ENCODE results near the gene CA5A. TPM values are rescaled to one million over a fixed set of nuclear protein-coding genes. Genes with fewer than 3 reads are reported as not detected.
"Not testable (repeated sequence)": the region's sequence is repeated elsewhere in the genome, so short reads cannot be mapped to it uniquely, and the experiment has no call there.

The CA5A gene
- total RNA-seq, result under 1 TPM in 7 of 8 experiments, not detected in 1; 0.05 to 0.52 (median 0.17) TPM

DNA sequence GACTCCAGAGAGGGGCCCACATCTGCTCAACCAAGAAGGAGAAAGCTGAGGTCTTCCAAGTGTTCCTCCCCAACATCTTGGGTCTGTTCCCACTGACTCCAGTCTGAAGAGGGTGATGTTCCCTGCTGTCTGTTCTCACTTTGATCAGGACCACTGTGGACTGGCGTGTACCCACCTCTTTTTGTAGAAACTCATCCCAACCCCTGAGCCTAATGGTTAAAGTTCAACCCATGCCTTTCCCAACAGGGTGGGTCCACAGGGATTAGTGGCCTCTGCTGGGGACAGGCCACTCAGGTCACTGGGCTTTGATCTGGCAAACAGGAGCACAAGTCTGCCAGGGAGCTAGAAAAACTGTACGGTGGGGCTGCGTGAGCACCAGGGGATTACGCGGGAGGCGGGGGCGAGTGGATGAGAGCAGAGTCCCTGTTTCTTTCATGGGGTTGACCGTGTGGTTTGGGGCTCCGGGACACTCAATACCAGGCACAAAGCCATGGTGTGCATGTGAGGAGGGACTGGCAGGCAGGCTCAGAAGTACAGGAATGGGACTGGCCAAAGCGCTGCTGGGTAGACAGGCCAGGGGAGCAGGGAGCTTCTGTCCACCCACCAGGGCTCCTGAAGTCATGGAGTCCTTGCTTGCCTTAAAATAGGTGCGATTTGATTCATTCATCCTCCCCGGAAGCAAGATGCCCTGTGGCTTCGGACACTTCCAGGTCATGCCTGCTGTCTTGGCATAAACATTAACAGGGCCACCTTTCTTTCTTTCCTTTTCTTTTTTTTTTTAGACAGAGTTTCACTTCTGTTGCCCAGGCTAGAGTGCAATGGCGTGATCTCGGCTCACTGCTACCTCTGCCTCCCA is at the start of gene CA5A:
CA5A (minus strand) TSS at position 155 of the 856 bp plus-strand sequence; CDS start at position 76, 79 bp downstream.
- Histone ChIP-seq H3K27ac (no peak within 1 kb of the TSS), H3K4me1 (replicated peaks in 1 of 2) (peaks cover 1 to 4% of the 10 kb centered on the region in 2 donors), H3K4me3 (no peak within 1 kb of the TSS)
- ATAC-seq (replicated peaks in 6 of 8), result no peak
- in situ Hi-C loops (cut with MboI; ENCODE audit: low pct_unique_long_range_greater_than_20kb in 2 of 9, low sequenced_read_pairs in 9 of 9, unreplicated experiment in 9 of 9), result no loop called here
- WGBS, 10 experiments, result 60 to 100% (median 82%) methylated on average over 1 to 4 of the region's 15 CpGs; no CpG with 5 or more reads in 2 of the 10 experiments

DNA sequence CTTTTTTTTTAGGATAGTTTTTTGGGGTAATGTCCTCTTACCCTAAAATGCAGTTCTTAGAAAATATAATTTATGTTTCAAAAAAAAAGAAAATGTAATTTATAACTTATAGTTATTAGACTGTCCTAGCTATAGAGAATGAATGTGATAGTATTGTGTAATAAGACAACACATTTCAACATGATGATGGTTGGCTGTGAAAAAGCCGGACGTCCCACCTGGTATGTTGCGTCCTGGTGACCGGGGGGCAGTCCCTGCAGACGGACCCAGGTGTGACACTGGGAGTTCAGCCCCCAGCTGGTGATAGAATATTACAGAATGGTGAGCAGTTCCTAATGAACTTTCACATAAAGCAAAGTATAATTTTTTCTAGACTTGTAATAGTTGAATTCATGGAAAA is 49.2 kb upstream of the CA5A start:
- H3K4me1 ChIP-seq (replicated peaks in 1 of 2); ATAC-seq (replicated peaks in 6 of 8); in situ Hi-C loops (cut with MboI; ENCODE audit: low pct_unique_long_range_greater_than_20kb in 2 of 9, low sequenced_read_pairs in 9 of 9, unreplicated experiment in 9 of 9); H3K27ac ChIP-seq; H3K4me3 ChIP-seq: not testable (repeated sequence)
- WGBS, 10 experiments, result 92 to 100% (median 100%) methylated on average over 1 to 5 of the region's 5 CpGs; no CpG with 5 or more reads in 3 of the 10 experiments

DNA sequence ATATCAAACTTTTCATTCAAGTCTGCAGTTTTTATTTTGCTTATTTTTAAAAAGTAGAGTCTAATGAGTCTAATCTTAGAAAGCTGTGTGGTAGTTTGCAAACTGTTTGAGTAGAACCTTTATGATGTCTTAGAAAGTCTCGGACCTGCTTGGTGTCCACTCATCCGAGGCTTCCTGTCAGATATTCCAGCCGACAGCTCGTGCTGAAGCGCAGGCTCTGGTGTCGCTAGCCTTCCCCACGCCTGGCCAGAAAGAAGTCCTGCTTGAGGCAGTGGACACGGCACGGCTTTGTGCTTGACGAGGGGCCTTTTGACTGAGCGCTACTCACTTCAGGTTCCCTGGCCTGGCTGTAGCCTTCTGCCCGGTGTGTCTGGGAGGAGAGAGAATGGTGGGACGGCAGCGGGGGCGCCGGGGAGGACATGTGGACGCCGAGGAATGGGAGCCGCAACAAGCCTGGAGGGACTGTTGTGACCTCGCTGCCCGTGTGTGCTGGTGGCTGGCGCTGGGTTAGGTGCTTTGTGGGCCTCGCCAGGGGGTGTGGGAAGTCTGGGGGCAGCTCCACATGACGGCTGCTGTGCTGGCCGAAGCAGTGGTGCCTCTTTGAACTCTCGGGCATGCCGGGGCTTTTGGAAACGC is 48.4 kb upstream of the CA5A start:
- Histone ChIP-seq H3K27ac (no peak overlapping the region), H3K4me1 (replicated peaks in 1 of 2) (no peaks in the 10 kb centered on the region), H3K4me3 (no peak overlapping the region)
- 90 to 100% (median 97%) methylated on average over 2 to 8 of the region's 28 CpGs; no CpG with 5 or more reads in 5 of the 10 experiments for WGBS, 10 experiments
- in situ Hi-C loops (cut with MboI; ENCODE audit: low pct_unique_long_range_greater_than_20kb in 2 of 9, low sequenced_read_pairs in 9 of 9, unreplicated experiment in 9 of 9), result no loop called here
- ATAC-seq (replicated peaks in 6 of 8), result no peak

DNA sequence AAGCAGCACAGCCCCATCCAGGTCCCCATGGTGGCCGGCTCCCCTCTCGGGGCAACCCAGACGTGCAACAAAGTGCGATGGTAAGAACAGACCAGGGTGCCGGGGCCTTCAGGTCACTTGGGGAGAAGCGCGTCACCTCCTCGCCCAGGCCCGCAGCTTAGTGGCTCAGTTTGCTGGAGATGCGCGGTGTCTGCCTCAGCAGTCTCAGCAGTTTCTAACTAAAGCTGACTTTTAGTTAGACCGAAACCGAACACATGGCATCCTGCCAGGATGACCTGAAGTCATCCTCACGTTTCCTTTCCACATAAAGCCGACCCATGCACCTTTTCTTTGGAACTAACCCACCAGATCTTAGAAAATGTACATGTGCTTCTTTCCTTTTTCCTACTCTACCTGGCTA is 47.9 kb upstream of the CA5A start:
- ATAC-seq (replicated peaks in 6 of 8); H3K4me3 ChIP-seq; H3K27ac ChIP-seq; in situ Hi-C loops (cut with MboI; ENCODE audit: low pct_unique_long_range_greater_than_20kb in 2 of 9, low sequenced_read_pairs in 9 of 9, unreplicated experiment in 9 of 9); H3K4me1 ChIP-seq (replicated peaks in 1 of 2): not testable (repeated sequence)
- 25 to 96% (median 90%) methylated on average over 1 to 7 of the region's 15 CpGs; no CpG with 5 or more reads in 4 of the 10 experiments for WGBS, 10 experiments

DNA sequence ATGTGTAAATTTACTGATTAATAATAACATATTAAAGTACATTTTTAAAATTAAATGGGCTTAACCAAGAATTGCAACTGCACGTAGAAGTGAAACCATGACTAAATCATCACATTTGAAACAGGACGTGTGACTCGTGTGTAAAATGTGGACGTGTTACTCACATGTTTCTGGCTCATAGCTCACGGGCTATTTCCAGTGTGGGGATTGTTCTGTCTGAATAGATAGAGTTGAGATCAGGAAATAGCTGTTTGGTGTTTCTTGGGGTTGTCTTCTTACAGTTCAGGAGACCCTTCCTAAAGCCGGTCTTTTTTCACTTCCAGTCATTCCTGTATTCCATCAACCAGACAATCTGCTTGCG is 47.4 kb upstream of the CA5A start:
- ATAC-seq (replicated peaks in 6 of 8), result peak in 4 of 8 experiments; percentile 35 to 42 (median 38)
- WGBS, 10 experiments, result 14 to 100% (median 70%) methylated on average over 1 to 4 of the region's 7 CpGs; no CpG with 5 or more reads in 4 of the 10 experiments
- in situ Hi-C loops (cut with MboI; ENCODE audit: low pct_unique_long_range_greater_than_20kb in 2 of 9, low sequenced_read_pairs in 9 of 9, unreplicated experiment in 9 of 9); H3K4me3 ChIP-seq; H3K4me1 ChIP-seq (replicated peaks in 1 of 2); H3K27ac ChIP-seq: not testable (repeated sequence)

DNA sequence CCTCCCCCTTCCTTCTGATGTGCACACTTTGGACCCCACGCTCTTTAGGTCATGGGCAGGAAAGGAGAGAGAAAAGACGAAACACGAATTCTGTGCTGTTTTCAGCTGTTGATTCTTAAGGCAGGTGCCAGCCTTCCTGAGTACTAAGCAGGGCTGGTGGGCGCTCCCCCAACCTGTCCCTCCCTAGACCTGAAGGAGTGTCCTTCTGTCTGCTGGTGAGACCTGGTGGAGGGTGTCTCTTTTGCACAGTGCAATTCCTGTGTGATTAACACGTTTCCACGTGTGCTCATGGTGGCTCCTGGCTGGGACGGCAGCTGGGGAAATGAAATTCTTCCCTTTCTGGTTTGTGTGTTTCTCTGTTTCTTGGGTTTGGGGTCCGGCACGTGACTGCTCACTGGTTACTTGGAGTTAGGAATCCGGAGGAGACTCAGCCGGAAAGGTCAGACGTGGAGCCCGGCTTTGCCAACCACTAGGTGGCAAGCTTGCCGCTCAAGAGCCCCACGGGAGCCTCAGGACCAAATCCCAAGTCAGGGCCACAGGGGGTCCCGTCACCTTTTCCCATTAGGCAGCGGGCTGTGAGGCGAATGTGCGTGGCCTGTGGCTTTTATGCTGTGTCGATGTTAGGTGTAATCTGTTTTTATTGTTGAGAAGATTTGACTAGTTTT is 46.9 kb upstream of the CA5A start:
- H3K4me1 ChIP-seq (replicated peaks in 1 of 2); H3K27ac ChIP-seq; in situ Hi-C loops (cut with MboI; ENCODE audit: low pct_unique_long_range_greater_than_20kb in 2 of 9, low sequenced_read_pairs in 9 of 9, unreplicated experiment in 9 of 9); H3K4me3 ChIP-seq: not testable (repeated sequence)
- WGBS, 10 experiments, result 33 to 76% methylated on average over 1 to 5 of the region's 20 CpGs; no CpG with 5 or more reads in 8 of the 10 experiments
- ATAC-seq (replicated peaks in 6 of 8), result peak; percentile 82 to 95 (median 88)

DNA sequence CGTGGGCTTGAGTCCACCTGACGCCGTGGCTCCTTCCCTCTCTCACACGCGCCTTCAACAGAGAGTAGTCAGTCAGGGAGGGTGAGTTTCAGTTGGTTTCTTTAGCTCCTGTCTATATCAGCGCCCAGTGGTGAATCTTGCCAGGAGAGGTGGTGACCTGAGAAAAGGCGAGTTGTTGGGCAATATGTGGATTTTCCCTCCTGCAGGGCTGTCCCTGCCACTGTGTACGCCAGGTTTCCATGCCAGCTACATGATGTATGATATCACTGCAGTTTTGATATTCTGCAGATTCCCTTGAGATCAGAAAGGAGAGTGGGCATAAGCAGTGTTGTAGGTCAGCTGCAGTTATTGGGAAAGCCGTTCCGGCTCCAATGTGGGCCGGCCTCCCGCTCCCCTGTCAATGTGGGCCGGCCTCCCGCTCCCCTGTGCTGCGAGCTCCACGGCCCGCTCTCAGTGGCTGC is 46.3 kb upstream of the CA5A start:
- in situ Hi-C loops (cut with MboI; ENCODE audit: low pct_unique_long_range_greater_than_20kb in 2 of 9, low sequenced_read_pairs in 9 of 9, unreplicated experiment in 9 of 9), result no loop called here
- H3K27ac ChIP-seq, result no peak overlapping the region
- ATAC-seq (replicated peaks in 6 of 8), result no peak
- H3K4me3 ChIP-seq, result no peak overlapping the region
- 0 to 97% (median 83%) methylated on average over 1 to 6 of the region's 17 CpGs; no CpG with 5 or more reads in 5 of the 10 experiments for WGBS, 10 experiments
- no peaks in the 10 kb centered on the region for H3K4me1 ChIP-seq (replicated peaks in 1 of 2)

DNA sequence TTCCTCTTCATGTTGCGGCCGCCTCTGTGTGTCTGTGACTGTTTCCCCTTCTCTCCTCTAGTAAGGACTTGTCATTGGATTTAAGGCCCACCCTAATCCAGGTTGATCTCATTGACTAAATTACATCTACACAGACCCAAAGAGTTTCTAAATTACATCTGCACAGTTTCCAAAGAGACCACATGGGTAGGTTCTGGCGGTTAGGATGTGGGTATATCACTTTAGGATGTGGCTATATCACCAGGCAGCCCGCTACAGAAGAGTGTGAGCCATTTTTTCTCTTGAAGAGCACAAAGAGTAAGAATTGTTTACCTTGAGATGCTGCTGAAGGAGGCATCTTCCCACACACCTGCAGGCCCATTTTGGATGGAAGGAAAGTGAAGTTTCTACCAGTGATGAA is 45.0 kb upstream of the CA5A start:
- in situ Hi-C loops (cut with MboI; ENCODE audit: low pct_unique_long_range_greater_than_20kb in 2 of 9, low sequenced_read_pairs in 9 of 9, unreplicated experiment in 9 of 9), result not testable (repeated sequence)

DNA sequence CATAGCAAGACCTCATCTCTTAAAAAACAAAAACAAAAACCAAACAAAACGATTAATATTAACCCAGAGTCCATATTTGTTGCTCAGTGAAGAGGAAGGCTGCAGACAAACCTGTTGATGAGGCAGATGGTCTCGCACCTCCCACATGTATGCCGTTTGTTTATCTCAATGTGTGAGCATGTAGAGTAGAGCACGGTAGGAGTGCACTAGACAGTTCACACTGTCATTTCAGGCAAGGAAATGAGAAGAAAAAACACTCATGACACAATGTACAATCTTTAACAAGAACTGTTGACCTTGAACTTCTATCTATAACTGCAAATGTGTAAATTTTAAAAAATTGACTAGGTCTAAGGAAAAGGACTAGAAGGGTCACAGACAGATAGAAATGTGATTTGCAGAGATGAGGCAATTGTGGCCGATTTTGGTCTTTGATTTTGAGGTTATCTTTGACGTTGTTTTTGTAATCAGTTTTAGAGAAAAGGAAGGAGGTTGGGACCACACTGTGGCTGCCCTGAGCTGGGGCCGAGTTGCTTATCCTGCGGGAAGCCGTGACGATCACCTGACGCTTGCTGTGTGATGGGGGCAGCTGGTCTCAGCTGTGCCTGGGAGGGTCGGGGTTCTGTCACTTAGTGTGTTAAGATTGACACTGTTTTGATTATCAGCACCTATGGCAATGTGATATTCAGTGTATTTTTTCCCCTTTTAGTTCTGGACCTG is 43.7 kb upstream of the CA5A start:
- in situ Hi-C loops (cut with MboI; ENCODE audit: low pct_unique_long_range_greater_than_20kb in 2 of 9, low sequenced_read_pairs in 9 of 9, unreplicated experiment in 9 of 9); H3K27ac ChIP-seq; H3K4me3 ChIP-seq; ATAC-seq (replicated peaks in 6 of 8); H3K4me1 ChIP-seq (replicated peaks in 1 of 2): not testable (repeated sequence)
- WGBS, 10 experiments, result 0 to 100% (median 76%) methylated on average over 1 to 6 of the region's 12 CpGs; no CpG with 5 or more reads in 2 of the 10 experiments

More for the DNA sequence above, 45.0 kb upstream of the CA5A start:
- not testable (repeated sequence) for H3K4me3 ChIP-seq; H3K4me1 ChIP-seq (replicated peaks in 1 of 2); ATAC-seq (replicated peaks in 6 of 8); H3K27ac ChIP-seq
- WGBS, 10 experiments, result 57 to 100% (median 100%) methylated on average over 1 to 3 of the region's 4 CpGs; no CpG with 5 or more reads in 2 of the 10 experiments

DNA sequence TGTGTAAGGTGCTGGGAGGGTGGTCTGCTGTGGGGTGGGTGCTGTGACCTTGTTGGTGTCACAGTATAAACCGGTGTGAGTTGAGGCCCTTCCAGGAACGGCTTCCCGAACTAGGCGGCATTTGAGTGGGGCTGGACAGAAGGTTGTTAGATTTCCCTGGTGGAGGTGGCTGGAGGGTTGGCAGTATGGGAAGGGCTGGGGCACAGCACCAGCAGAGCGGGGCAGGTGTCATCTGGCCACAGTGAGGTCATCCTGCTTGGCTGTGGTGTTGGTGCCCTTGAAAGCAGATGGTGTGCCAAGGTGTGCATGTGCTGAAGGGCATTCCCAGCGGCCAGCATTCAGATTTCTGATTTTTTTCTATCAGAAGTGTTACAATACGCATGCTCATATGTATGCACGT is 43.0 kb upstream of the CA5A start:
- in situ Hi-C loops (cut with MboI; ENCODE audit: low pct_unique_long_range_greater_than_20kb in 2 of 9, low sequenced_read_pairs in 9 of 9, unreplicated experiment in 9 of 9), result no loop called here
- 74 to 100% (median 100%) methylated on average over 1 to 3 of the region's 8 CpGs; no CpG with 5 or more reads in 3 of the 10 experiments for WGBS, 10 experiments
- no peak for ATAC-seq (replicated peaks in 6 of 8)

DNA sequence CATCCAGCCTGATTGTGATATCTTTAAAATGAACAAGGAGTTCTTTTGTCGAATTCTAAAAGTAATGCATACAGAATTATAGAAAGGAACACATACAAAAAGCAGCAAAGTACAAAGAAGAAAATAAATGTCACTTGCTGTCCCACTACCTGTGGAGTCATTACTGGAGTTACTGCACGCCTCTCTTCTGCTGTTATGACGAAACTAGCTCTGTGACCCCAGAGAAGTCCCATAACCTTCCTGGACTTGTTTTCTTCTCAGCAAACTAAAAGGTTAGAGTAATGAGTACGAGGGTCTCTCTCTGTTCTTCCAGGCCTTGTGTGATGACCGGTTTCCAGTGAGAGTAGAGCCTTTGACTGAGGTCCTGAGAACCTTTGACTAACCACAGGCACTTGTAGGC is 41.8 kb upstream of the CA5A start:
- no peak for ATAC-seq (replicated peaks in 6 of 8)
- no peak overlapping the region for H3K4me3 ChIP-seq
- in situ Hi-C loops (cut with MboI; ENCODE audit: low pct_unique_long_range_greater_than_20kb in 2 of 9, low sequenced_read_pairs in 9 of 9, unreplicated experiment in 9 of 9), result no loop called here

More for the DNA sequence above, 43.0 kb upstream of the CA5A start:
- no peak overlapping the region for H3K27ac ChIP-seq
- peaks cover 0 to under 1% of the 10 kb centered on the region in 2 donors for H3K4me1 ChIP-seq (replicated peaks in 1 of 2)
- H3K4me3 ChIP-seq, result no peak overlapping the region

DNA sequence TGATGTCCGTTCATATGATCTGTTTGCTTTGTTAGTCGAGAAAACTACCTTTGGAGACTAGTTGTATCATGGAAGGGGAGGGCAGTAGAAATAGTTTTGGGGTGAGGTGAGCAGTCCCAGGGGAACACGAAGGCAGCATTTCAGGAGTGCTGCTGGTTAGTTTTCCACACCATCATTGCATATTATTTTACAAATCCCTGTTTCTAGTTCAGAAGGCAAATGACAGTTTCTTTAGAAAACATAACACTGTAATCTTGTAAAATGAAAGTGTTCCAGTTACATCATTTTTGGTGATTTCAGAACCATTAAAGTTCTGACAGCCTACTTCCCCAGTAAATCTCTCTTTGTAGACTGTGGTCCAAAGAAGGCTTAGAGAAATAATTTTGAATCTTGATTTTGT is 40.3 kb upstream of the CA5A start:
- Histone ChIP-seq H3K4me1 (replicated peaks in 1 of 2) (peaks cover 0 to 3% of the 10 kb centered on the region in 2 donors), H3K27ac (no peak overlapping the region), H3K4me3 (no peak overlapping the region)
- peak in 1 of 8 experiments; percentile 60 for ATAC-seq (replicated peaks in 6 of 8)
- 33 to 94% (median 77%) methylated on average over 1 to 3 of the region's 3 CpGs; no CpG with 5 or more reads in 4 of the 10 experiments for WGBS, 10 experiments
- in situ Hi-C loops (cut with MboI; ENCODE audit: low pct_unique_long_range_greater_than_20kb in 2 of 9, low sequenced_read_pairs in 9 of 9, unreplicated experiment in 9 of 9), result no loop called here

More for the DNA sequence above, 41.8 kb upstream of the CA5A start:
- no peak overlapping the region for H3K27ac ChIP-seq
- H3K4me1 ChIP-seq (replicated peaks in 1 of 2), result peaks cover 0 to 3% of the 10 kb centered on the region in 2 donors
- WGBS, 10 experiments, result 84 to 100% (median 95%) methylated on average over 2 to 4 of the region's 5 CpGs; no CpG with 5 or more reads in 6 of the 10 experiments

Data from motor neuron (in vitro differentiated cells).